GM19351 (cell line): ENCODE data around the gene KIF25.

Source experiments
- ATAC-seq: cut with Tn5 transposase; IDR thresholded peaks from one replicate; pipeline ENCODE4 v1.9.1; 2021; ENCODE audit warnings: mild to moderate bottlenecking, moderate library complexity; ENCODE audit not compliant: unreplicated experiment

Gene KIF25

DNA sequence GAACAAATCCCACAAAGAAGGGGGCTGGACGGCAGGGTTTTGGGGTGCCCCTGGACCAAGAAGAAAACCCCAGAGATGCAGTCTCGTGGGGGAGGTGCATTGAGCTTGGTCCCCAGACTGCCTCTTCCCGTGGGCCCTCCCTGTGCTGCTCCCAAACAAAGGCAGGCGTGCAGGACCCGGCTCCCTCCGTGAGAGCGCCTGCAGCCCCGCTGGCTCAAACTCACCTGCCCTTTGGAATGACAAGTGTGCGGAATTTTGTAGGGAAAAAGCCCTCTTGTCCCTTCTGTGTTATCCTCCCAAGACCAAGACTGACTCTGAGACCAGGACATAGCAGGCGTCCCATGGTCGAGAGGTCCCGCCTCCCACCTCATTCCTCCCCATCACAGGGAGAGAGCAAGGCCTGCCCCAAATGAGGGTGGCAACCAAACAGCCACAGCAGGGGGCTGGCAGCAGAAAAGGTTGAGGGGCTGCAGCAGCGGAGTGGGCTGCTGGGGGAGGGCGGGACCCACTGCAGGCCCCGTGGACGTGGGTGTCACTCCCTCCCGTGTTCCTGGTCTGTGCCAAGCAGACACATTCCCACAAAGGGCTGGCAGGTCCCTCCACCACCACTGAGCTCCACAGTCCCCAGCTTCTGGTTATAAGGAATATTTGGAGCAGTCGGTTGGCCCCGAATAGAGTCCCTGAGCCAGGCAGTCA lies 87.1 kb downstream of the KIF25 start:
- ATAC-seq: no peak

DNA sequence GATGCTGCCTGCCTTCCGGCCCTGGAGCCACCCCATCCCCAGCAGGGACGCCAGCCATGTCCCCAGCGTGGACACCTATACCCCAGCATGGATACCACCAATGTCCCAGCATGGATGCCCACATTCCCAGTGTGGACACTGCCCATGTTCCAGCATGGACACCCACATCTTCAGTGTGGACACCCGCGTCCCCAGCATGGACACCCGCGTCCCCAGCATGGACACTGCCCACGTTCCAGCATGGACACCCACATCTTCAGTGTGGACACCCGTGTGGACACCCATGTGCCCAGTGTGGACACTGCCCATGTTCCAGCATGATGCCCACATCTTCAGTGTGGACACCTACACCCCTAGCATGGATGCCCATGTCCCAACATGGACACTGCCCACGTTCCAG lies 88.6 kb downstream of the KIF25 start:
- ATAC-seq: no peak

DNA sequence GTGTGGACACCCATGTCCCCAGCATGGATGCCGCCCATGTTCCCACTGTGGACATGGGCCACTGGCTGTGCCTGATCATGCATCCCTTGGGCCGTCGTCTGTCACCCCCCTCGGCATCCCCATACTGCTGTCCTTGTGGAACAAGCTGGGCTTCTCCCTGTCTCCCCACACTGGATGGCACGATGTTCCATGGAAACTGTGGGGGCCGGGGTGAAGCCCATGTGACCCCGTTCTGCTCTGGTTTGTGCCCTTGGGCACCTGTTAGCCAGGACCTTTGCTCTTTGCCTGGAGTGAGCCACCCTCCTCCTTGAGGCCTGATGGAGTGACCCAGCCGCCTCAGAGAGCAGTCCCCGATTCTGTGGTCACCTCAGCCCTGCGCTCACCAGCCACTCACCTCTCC lies 89.1 kb downstream of the KIF25 start:
- ATAC-seq: no peak

DNA sequence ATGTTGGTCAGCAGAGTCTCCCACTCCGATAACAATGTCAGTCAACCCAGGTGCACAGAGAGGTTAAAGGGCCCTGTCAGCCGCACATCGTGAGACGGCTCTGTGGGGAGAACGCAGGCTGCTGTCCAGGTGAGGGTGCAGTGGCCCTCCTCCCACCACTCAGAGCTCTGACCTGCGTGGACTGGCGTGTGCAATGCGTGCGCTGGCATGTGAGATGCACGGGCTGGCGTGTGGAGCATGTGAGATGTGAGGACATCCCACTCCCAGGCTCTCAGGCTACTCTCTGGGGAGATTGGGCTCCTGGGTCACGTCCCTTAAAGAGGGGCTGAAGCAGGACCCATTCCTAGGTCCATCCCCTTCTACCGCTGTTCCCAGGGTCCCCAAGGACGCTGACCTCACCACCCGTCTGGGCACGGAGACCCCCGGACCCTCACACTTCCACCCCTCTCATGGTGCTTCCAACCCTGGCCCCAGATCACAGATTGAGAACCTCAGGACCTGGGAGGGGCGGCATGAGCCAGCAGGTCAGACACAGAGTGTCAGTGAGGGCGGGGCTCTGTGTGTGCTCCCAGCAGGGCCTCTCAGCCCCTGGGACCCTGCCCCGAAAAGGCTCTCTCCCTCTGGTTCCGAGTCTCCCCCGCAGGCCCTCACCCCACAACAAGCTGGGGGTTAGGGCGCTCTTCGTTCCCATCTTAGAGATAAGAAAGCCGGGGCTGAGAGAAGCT lies 90.1 kb downstream of the KIF25 start:
- ATAC-seq: no peak

DNA sequence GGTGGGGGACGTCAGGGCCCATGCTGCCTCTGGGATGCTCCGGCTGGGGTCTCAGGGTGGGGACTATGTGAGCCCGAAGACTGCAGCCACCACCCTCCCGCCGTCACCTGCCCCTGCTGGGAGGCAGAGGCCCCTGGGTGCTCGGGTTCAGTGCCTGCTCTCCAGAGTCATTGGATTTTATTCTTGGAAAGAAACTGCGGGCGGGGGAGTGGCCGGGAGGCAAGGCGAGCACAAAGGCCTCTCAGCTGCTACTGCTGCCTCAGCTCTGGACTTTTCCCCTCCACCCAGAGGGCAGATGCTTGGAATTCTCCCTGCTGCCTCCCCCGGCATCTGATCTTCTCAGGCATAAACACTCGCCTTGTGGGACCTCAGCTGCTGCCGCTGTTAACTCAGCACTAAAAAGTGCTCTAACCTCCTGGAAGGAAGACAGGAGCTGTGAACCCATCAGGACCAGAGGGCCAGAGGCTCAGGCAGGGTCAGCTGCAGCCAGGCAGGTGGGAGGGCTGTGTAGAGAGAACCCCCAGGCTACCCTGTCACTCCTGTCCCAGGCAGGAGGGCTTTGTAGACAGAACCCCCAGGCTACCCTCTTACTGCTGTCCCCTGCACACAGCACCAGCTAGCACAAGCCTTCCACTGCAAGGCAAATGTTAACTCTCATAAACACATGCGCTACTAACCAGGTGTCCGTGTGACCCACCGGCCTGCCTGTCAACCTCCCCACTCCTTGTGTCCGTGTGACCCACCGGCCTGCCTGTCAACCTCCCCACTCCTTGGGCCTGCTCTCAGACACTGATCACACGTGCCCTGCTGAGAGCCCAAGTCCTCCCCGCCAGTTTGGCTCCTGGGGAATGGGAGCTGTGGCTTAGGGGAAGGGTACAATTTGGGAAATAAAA lies 90.9 kb downstream of the KIF25 start:
- no peak for ATAC-seq

DNA sequence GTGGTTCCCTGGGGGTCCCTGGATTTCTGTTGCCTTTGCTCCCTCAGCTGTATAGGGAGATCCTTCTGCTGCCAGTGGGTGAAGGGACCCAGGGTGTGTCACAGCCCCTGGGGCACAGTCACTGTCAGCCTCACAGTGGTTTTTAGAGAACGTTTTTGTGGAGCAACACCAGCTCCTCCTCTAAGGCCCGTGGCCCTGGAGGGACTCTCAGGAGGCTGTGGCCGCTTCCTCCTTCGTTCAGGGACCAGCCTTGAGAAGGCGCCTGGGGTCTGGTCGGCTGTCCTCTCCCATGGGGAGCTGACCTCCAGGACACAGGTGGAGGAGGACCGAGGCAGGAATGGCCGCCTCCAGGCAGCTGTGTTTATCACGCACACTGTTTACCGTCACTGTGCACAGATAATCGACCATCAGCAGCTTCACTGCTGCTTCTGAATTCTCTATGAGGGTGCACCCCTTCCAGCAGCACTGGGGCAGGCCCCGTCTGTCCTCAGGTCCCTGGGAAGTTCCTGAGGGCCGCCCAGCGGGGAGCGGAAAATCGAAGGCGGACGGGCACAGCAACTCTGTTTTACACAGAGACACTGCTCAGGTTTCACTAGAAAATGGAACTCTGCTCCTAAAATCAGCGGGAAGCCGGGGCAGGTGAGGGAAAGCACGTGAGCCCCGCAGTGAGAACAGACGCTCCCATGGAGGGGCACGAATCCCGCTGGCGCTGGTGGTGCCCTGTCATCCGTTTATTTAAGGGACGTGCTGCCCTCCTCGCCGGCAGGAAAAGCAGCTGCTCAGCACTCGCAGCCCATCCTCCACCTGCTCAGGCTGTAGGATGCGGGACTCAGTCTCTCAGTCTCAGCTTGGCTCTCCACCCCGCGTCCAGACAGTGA lies 92.0 kb downstream of the KIF25 start:
- no peak for ATAC-seq

DNA sequence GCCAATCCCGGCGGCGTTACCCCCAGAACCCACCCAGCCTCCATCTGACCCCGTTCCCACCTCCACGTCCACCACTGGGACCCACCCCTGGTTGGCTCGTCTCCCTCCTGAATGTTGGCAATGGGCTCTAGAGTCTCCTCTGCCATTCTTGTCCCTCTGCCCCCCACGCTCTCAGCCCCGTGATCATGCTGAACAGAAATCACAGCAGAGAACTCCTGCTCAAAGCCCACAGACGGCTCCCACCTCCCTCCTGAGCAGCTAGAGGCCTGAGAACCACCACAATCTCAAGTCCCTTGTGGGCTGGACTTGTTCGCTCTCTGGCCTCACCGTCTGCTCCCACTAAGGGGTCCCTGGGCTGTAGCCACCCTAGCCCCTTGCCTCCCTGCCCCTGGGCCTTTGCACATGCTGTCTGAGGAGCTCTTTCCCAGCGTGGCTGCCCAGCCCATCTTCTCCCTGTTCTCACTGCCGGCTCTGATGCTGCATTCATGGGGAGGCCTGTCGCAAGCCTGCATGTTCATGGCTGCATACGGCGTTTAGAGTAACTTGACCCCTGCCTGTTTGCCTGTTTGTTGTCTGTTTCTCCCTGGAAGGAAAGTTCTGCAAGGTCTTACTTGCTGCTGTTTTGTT lies 92.7 kb downstream of the KIF25 start:
- ATAC-seq: no peak

DNA sequence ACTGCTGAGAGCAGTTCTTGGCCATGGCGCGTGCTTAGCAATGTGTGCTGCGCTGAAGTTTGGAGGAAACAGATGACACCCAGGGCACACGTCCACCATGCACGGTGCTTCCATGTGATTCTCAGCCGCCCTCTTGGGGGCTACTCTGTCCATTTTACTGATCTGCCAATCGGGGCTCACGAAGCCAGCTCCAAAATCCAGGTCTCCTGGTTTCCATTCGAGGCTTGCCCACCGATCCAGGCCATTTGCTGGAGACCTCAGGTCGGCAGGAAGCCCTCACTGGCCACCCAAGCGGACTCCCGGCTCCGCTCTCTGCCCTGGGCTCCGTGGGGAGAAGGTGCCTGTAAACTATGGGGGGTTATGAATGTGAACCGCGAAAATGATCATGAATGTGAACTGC lies 93.2 kb downstream of the KIF25 start:
- ATAC-seq: no peak

DNA sequence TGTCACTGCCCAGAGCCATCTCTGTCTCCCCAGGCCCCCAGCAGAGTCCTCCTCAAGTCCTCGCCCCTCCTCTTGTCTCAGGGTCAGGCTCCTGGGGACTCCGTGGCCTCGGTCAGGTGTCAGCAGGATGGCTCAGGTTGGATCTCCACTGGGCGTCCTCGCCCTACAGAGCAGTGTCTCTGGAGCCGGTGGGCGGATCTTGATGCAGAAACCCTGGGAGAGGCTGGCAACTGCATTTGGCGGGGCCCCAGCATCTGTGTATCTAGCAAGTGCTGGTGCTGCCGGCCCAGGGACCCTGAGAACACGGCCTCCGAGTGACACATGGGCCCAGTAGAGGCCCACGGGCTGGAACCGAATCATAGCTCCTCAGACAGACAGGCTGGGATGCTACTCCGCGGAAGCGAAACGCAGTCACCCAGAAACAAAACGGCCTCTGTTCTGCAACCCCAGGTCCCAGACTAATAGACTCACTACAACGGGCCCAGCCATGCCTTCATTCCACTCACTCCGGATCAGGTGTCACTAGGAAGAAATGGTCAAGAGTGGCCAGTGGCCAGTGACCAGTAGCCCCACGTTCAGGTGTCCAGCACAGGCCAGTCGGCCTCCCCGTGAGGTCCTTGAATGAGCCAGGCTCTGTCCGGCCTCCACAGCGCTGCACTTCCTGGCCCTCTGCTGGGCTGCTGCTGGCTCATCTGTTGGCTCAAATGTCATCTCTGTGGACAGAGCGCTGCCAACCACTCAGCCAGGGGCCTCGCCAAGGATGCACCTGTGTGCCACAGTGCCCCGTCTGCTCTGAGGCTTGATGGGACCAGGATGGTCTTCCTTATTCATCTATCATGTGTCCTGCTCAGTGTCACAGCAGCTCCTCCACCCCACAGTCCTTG lies 94.2 kb downstream of the KIF25 start:
- ATAC-seq: no peak

DNA sequence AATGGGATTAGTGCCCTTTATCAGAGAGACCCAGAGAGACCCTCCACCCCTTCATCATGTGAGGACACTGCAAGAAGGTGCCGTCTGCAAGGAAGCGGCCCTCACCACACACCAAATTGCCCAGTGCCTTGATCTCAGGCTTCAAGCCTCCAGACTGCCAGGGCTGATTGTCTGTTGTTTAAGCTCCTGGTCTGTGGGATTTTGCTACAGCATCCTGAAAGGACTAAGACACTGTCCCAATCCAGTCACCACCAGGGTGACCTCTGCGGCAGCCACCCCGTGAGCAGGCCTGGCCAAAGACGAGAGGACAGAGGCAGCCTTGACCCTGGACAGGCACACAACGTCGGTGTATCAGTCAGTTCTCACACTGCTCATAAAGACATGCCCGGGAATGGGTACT lies 95.1 kb downstream of the KIF25 start:
- ATAC-seq: no peak

DNA sequence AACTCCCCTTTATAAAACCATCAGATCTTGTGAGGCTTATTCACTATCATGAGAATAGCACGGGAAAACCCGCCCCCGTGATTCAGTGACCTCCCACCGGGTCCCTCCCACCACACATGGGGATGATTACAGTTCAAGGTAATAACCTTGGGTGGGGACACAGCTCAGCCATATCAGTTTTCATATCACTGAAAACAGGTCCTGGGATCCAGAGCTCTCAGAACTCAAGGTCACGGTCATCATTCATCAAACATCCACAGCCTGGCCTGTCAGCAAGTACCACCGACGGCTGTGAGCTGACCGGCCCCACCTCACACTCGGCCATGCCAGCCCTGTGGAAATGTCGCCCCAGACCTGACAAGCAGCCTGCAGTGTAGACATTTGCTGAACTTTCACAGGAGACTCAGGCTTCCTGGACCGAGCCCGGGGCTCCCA lies 95.6 kb downstream of the KIF25 start:
- ATAC-seq: no peak

DNA sequence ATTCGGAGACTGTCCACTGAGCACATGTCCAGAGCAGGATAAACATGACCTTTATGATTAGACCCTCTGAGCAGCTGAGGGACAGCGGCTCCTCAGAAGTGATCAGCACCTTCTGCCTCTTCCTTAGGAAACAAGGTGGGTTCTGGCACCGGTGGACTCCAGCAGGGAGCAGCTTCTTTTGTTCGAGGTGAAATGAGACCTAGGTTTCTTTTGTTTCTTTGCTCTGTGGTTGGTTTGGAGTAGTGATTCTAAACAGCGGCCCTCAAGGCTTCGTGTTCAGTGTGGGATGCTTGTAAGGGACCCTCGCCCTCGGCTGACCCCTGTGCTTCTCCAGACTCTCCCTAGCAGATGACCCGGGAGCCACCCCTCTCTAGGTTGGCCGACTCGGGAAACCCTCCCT lies 96.2 kb downstream of the KIF25 start:
- no peak for ATAC-seq
